Measurements from ENCODE around the gene KLF17.
A peak's percentile ranks its signal among the peaks of the same experiment; 100 is the strongest.

The KLF17 gene

GRCh38 chr1:44118682-44119081 lies at the start of gene KLF17:
Gene KLF17 (plus strand): TSS chr1:44118821. CDS start chr1:44118908, 87 bp downstream.
- DNase-seq = no peak

- no peak for DNase-seq
These were observed 47.2 kb upstream of the KLF17 start for GRCh38 chr1:44071461-44071860.

DNA sequence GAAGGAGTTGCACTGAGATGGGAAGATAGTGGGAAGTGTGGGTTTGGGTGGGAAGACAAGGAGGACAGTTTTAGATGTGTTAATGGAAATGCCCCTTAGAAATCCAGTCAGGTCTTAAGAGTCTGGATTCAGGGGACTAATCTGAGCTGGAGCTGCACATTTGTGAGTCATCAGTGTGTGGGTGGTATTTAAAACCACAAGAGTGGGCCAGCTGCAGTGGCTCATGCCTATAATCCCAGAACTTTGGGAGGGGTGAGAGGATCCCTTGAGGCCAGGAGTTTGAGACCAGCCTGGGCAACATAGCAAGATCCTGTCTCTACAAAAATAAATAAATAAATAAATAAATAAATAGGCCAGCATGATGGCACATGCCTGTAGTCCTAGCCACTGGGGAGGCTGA lies 46.4 kb upstream of the KLF17 start:
- DNase-seq = no peak

DNA sequence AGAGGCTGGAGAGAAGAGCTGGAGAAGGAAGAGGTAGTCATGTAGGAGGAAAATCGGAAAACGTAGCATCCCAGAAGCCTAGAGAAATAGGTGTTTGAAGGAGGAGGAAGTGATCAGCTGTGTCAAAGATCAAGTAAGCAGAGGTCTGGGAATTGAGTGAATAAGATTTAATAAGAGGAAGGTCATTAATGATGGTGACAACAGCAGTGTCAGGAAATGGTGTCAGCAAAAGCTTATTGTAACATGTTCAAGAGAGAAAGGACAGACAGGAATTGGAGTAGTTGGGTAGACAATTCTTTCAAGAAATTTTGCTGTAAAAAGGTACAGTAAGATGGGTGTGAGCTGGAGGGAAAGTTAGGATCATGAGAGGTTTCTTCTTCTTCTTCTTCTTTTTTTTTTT lies 45.8 kb upstream of the KLF17 start:
- no peak for DNase-seq

GRCh38 chr1:44073528-44073927 lies 45.1 kb upstream of the KLF17 start:
- DNase-seq = no peak

DNA sequence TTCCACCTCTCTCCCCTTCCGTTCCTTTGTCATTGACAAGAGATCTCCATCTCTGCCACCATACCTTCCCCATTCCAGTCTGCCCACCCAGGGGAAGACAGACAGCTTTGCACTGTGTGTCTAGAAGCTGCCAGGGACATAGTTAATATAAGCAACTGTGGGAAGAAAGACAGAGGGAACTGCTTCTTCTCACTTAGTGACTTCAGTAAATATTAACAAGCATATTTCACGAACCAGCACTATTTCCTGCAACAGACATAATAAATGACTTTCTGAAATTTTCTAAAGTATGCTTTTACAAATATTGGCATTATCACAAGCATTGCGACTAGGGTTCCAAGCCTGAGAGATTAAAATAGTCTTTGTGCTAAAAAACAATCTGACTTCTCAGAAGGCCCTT lies 44.2 kb upstream of the KLF17 start:
- no peak for DNase-seq

DNA sequence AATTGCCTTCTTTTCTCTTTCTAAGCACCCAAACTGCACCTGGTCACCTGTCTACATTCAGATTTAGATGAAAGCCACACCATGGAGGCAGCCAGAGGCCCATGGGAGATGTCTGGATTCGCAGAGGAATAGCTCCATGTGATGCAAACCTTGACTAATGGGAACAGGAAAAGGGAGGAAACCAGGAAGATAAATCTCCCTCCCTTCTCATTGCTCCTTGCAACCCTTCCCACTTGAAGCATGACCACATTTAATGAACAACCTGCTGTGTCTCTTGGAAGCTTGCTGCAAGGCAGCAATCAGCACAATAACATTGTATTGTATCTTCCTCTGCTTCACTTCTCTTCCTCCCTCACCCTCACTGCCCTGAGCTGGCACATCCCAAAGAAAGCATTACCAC lies 42.6 kb upstream of the KLF17 start:
- DNase-seq = no peak

- DNase-seq = no peak
These were observed 41.2 kb upstream of the KLF17 start for GRCh38 chr1:44077421-44077820.

DNA sequence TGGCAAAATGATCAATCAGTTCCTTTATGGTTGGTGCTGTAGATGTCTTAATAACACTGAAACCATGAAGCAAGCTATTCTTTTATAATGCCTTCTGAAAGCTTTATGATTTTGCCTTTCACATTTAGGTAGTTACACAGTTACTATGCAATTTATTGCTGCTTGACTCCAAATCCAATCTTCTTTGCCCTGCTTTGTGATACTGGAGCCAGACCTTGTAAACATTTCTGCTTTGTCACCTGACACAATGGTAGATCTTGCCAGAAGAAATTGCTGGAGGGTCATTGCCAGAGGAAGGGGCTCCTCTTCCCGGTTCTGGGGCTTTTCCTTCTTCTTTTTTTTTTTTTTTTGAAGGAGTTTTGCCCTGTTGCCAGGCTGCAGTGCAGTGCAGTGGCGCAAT lies 40.5 kb upstream of the KLF17 start:
- DNase-seq = no peak

DNA sequence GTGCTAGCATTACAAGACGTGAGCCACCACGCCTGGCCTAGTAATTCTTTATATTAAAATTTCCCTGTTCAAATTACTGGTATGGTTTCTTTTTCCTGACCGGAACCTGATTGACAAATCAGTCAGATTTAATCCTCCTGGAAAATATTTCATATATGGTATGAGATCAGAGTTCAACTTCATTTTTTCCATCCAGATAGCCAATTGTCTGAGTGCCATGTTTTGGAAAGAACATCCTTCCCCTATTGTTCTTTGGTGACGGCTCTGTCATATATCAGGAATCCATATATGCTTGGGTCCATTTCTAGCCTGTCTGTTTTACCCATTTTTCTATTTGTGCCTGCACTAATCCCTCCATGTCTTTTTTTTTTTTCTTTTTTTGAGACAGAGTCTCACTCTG lies 39.1 kb upstream of the KLF17 start:
- no peak for DNase-seq

DNA sequence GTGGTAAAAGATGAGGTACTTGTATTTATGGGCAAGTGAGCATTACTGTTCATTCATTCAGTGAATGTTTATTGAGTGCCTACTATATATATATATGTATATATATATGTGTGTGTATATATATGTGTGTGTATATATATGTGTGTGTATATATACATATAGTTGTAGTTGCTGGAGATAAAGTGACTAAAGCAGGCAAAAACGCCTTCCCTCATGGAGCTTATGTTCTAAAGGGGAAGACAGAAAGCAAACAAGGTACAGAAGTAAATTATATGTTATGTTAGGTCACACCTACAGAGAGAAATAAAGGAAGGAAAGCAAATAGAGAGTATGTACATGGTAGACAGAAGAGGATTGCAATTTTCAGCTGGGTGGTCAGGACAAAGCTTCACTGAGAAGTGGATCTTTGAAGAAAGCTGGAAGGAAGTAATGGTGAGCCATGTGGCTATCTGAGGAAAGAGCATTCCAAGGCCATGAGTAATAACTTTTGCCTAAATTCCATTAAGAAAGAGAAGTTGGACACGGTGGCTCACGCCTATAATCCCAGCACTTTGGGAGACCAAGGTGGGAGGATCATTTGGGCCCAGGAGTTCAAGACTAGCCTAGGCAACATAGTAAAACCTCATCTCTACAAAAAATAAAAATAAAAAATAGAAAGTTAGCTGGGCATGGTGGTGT lies 33.5 kb upstream of the KLF17 start:
- DNase-seq = no peak

GRCh38 chr1:44086692-44087474 lies 31.7 kb upstream of the KLF17 start:
- DNase-seq = peak; percentile 82

DNA sequence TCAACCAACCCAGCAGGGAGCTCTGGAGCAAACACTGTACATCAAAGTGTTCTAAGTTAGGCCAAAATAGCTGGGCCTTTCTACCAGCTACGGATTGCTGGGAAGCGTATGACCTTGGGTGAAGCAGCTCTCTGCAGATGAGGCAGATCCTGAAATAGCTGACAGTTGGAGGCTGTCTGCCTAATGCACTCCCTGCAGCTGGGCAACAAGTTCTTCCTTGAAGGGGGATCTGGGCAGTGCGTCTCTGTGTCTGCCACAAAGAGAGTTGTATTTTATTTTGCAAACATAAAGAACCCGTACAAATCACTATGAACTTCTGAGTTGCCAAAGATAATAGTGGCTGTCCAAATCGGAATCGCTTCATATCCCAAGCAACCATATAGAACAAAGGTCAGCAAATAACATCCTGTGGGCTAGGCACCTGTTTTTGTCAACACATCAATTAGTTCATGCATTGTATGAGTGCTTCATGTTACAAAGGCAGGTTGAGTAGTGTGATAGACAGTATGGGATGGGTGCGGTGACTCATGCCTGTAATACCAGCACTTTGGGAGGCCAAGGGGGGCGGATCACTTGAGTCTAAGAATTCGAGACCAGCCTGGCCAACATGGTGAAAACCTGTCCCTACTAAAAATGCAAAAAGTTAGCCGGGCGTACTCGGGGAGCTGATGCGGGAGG lies 29.1 kb upstream of the KLF17 start:
- DNase-seq = no peak

DNA sequence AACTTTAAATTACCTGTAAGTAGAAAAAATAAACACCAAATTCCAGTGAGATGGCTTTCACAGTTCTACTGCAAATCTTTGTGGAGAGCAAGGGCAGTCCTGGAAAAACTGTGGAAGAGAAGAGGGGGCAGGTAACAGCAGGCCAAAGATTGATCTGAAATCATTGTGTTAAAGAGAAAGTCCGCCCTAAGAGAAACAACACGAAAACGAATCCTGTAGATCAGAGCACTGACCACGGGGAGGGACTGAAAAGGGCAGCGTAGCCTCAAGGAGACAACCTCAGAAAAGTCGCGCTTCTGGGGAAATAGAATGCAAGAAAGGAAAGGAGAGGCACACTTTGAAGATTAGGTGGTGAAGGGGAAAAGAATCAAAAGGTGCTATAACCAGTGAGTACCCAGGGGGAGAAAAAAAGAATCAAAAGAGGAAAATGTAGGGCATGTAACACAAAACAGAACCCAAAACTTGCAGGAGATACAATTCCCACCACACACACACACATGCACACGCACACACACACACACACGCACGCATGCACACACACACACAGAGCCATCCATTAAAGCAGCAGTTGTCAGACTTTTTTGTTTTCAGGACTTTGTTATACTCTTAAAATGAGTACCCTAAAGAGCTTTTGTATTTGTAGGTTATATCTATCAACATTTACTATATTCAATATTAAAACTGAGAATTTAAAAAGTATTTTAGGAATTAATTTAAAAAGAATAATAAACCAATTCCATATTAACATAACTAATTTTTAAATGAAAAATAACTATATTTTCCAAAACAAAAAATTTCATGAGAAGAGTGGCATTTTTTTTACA lies 28.0 kb upstream of the KLF17 start:
- DNase-seq = no peak

GRCh38 chr1:44094047-44094446 lies 24.6 kb upstream of the KLF17 start:
- no peak for DNase-seq

- DNase-seq = no peak
These were observed 18.3 kb upstream of the KLF17 start for GRCh38 chr1:44100183-44100868.

DNA sequence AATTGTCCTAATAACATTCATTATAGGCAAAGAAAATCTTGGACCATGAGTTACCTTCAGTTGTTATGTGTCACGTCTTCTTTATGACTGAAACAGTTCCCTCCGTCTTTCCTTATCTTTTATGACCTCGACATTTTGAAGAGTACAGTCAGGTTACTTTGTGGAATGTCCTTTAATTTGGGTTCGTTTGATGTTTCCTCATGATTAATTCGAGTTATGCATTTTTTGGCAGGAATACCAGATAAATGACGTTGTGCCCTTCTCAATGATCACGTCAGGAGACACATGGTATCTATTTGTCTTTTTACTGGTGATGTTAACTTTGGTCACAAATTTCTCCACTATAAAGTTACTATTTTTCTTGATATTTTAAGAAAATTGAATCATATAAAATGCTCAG lies 17.3 kb upstream of the KLF17 start:
- DNase-seq = no peak

DNA sequence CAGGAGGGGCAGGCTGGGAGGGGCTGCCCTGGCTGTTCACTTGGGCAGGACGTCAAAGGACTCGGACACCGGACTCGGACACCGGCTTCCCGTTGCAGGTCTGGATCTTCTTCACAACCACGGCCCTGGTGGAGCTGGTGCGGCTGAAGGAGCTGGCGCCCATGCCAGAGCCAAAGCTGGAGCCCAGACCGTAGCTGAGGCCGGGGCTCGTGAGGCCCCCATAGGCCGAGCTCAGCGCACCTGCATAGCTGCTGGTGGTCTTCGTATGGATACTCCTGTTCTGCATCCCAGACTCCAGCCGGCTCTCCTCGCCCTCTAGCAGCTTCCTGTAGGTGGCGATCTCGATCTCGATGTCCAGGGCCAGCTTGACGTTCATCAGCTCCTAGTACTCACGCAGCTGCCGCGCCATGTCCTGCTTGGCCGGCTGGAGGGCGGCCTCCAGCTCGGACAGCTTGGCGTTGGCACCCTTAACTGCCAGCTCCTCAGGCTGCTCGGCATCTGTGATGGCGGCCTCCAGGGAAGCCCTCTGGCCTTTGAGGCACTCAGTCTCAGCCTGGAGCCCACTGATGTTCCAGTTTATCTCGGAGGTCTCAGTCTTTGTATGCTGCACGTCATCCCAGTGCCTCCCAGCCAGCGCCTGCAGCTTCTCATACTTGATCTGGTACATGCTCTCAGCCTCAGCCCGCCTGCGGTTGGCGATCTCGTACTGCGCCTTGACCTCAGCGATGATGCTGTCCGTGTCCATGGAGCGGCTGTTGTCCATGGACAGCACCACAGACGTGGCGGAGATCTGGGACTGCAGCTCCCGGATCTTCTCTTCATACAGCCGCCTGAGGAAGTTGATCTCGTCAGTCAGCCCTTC lies 15.1 kb upstream of the KLF17 start:
- no peak for DNase-seq

DNA sequence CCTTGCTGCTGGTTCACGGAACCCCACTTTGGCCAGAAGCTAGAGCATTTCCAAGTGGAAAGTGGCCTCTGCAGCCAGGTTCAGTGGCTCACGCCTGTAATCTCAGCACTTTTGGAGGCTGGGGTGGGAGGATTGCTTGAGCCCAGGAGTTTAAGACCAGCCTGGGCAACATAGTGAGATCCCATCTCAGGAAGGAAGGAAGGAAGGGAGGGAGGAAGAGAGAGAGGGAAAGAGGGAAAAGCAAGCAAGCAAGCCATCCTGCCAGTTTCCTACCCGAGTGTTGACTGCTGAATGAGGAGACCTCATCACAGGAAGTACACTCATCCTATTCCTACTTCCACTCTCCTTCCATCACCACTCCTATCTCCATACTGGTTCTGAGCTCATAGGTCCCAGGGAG lies 12.8 kb upstream of the KLF17 start:
- DNase-seq = no peak

DNA sequence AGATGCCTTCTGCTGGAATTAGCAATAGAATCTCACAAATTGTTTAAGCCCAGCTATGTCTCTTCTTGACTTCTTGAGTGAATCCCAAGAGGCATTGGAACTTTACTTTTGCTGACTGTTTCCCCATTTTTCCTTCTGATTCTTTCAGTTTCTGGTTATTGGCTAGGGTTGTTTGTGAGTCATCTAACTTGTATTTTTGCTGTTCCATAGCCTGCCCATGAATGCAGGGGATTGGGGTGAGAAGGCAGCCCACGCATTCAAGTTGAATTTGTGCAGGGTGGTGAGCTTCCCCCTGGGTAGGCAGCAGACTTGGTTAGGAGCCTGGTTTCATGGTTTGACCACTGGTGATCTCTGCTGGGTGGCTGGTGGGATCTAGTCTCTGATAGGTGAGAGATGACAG lies 10.4 kb upstream of the KLF17 start:
- DNase-seq = no peak

- DNase-seq = no peak
These were observed 9.7 kb upstream of the KLF17 start for GRCh38 chr1:44108971-44109370.

GRCh38 chr1:44110916-44111315 lies 7.7 kb upstream of the KLF17 start:
- DNase-seq = no peak
